H1 (cell line): Measurements from ENCODE around the gene RPE. TPM values are rescaled to one million over a fixed set of nuclear protein-coding genes. Genes with fewer than 3 reads are reported as not detected.

Source experiments
- CTCF ChIA-PET: fragments of 300-600 bp; sonication (Branson Sonifier 250); formaldehyde crosslinking; loops from one replicate; lab custom pipeline; 2021; ENCODE audit not compliant: partially characterized antibody; lab: Charles Lee
- POLR2A ChIA-PET: fragments of 300-600 bp; sonication (Branson Sonifier 250); formaldehyde crosslinking; loops from one replicate; lab custom pipeline; 2021; ENCODE audit warnings: inconsistent platforms; ENCODE audit not compliant: partially characterized antibody; lab: Charles Lee
- DNase-seq, 2 experiments: peaks; one replicate each; pipeline versions ENCODE4 v3.0.0 to v3.0.0-alpha.2; 2010 to 2022; ENCODE audit warnings: low spot score in 2 of 2, low read depth in 1 of 2, mixed read lengths in 1 of 2
- FAIRE-seq: peaks from 2 replicates; lab custom pipeline; 2011; peaks lifted over from hg19 to GRCh38; lab: Jason Lieb, UNC
- H2AFZ ChIP-seq: 2 replicates; pipeline ENCODE4 v1.8.1; 2012; ENCODE audit warnings: low read length, inconsistent platforms
- H2AK5ac ChIP-seq: 2 replicates; pipeline ENCODE4 v1.6.1; 2013; ENCODE audit warnings: low read depth, low read length
- H2BK120ac ChIP-seq: replicated peaks from 2 replicates; pipeline ENCODE3; 2013; ENCODE audit warnings: low read depth, low read length, inconsistent platforms
- H2BK12ac ChIP-seq: 2 replicates; pipeline ENCODE4 v1.6.1; 2013; ENCODE audit warnings: low read depth, low read length
- H2BK15ac ChIP-seq: 2 replicates; pipeline ENCODE4 v1.6.1; 2013; ENCODE audit warnings: low read length
- H2BK20ac ChIP-seq: 2 replicates; pipeline ENCODE4 v1.6.1; 2013; ENCODE audit warnings: low read length
- H2BK5ac ChIP-seq: 2 replicates; pipeline ENCODE4 v1.6.1; 2013; ENCODE audit warnings: low read depth, low read length
- H3K14ac ChIP-seq: 2 replicates; pipeline ENCODE4 v1.6.1; 2013; ENCODE audit warnings: inconsistent platforms; ENCODE audit not compliant: insufficient read length
- H3K18ac ChIP-seq: 2 replicates; pipeline ENCODE4 v1.6.1; 2013; ENCODE audit warnings: low read length; ENCODE audit errors: extremely low read depth
- H3K23ac ChIP-seq: 2 replicates; pipeline ENCODE4 v1.6.1; 2013; ENCODE audit warnings: inconsistent platforms; ENCODE audit not compliant: insufficient read length
- H3K23me2 ChIP-seq: 2 replicates; pipeline ENCODE4 v1.6.1; 2013; ENCODE audit warnings: low read depth, low read length
- H3K27ac ChIP-seq: 2 replicates; pipeline ENCODE4 v1.6.1; 2011; ENCODE audit warnings: low read depth, low read length, inconsistent platforms
- H3K27me3 ChIP-seq, 4 experiments: replicated peaks in 1 of 4; 1 replicate in 1 of 4; 2 replicates in 3 of 4; pipeline versions ENCODE4 v1.6.1 to v1.8.1; 2011 to 2013; ENCODE audit warnings: low read length in 3 of 4, mild to moderate bottlenecking in 3 of 4, inconsistent platforms in 2 of 4, mixed read lengths in 2 of 4, moderate library complexity in 1 of 4; ENCODE audit not compliant: control insufficient read depth in 3 of 4, insufficient read depth in 3 of 4; ENCODE audit errors: extremely low read depth in 1 of 4
- H3K36me3 ChIP-seq, 4 experiments: 2 replicates each; pipeline versions ENCODE4 v1.6.1 to v1.8.1; 2011 to 2013; ENCODE audit warnings: mild to moderate bottlenecking in 4 of 4, low read length in 3 of 4, moderate library complexity in 2 of 4, control low read depth in 1 of 4, inconsistent platforms in 1 of 4; ENCODE audit not compliant: insufficient read depth in 4 of 4, control insufficient read depth in 2 of 4
- H3K4ac ChIP-seq: replicated peaks from 2 replicates; pipeline ENCODE3; 2013; ENCODE audit warnings: low read length, low read depth, mixed read lengths, inconsistent platforms; ENCODE audit not compliant: insufficient read length
- H3K4me1 ChIP-seq, 4 experiments: replicated peaks in 1 of 4; 1 replicate in 1 of 4; 2 replicates in 3 of 4; pipeline versions ENCODE4 v1.6.1 to v1.8.1; 2011 to 2013; ENCODE audit warnings: low read length in 3 of 4, inconsistent platforms in 2 of 4, mixed read lengths in 1 of 4; ENCODE audit not compliant: insufficient read depth in 4 of 4, control insufficient read depth in 3 of 4
- H3K4me2 ChIP-seq, 2 experiments: 2 replicates each; pipeline versions ENCODE4 v1.6.1 to v1.8.1; 2011 to 2013; ENCODE audit warnings: low read depth in 2 of 2, low read length in 2 of 2, control low read depth in 1 of 2, inconsistent platforms in 1 of 2, mild to moderate bottlenecking in 1 of 2; ENCODE audit not compliant: insufficient read depth in 1 of 2
- H3K4me3 ChIP-seq, 4 experiments: fragments of 200-600, 300-600 bp in 1 of 4; sonication (generic), shearing (Covaris generic), sonication (Bioruptor Twin) in 1 of 4; 2 replicates each; pipeline versions ENCODE4 v1.5.1 to v1.8.1; 2011 to 2016; ENCODE audit warnings: low read length in 4 of 4, low read depth in 3 of 4, control low read depth in 2 of 4, inconsistent platforms in 2 of 4, mild to moderate bottlenecking in 2 of 4, mixed read lengths in 1 of 4, moderate library complexity in 1 of 4; ENCODE audit not compliant: insufficient read depth in 2 of 4; ENCODE audit errors: extremely low read depth in 1 of 4
- H3K56ac ChIP-seq: replicated peaks from 2 replicates; pipeline ENCODE3; 2013; ENCODE audit warnings: low read depth, mild to moderate bottlenecking, mixed read lengths, low read length, inconsistent platforms; ENCODE audit not compliant: insufficient read length
- H3K79me1 ChIP-seq: 2 replicates; pipeline ENCODE4 v1.6.1; 2013; ENCODE audit warnings: low read depth, low read length, control low read depth
- H3K79me2 ChIP-seq, 2 experiments: 2 replicates each; pipeline versions ENCODE4 v1.6.1 to v1.8.1; 2012 to 2013; ENCODE audit warnings: low read length in 2 of 2, mild to moderate bottlenecking in 2 of 2, inconsistent platforms in 1 of 2; ENCODE audit not compliant: insufficient read depth in 2 of 2, control insufficient read depth in 1 of 2
- H3K9ac ChIP-seq, 4 experiments: replicated peaks in 1 of 4; 1 replicate in 1 of 4; 2 replicates in 3 of 4; pipeline versions ENCODE4 v1.6.1 to v1.8.1; 2011 to 2013; ENCODE audit warnings: low read depth in 3 of 4, low read length in 3 of 4, control low read depth in 2 of 4, mild to moderate bottlenecking in 2 of 4, moderate library complexity in 2 of 4, inconsistent platforms in 1 of 4; ENCODE audit errors: extremely low read depth in 1 of 4
- H3K9me3 ChIP-seq, 2 experiments: 2 replicates each; pipeline versions ENCODE4 v1.6.1 to v1.8.1; 2012 to 2013; ENCODE audit warnings: mild to moderate bottlenecking in 2 of 2, moderate library complexity in 2 of 2, control low read depth in 1 of 2, inconsistent platforms in 1 of 2, low read depth in 1 of 2, low read length in 1 of 2, mixed read lengths in 1 of 2; ENCODE audit not compliant: insufficient read depth in 2 of 2
- H4K20me1 ChIP-seq, 2 experiments: replicated peaks in 1 of 2; 2 replicates each; pipeline versions ENCODE3 to v1.8.1; 2011 to 2013; ENCODE audit warnings: inconsistent platforms in 2 of 2, low read length in 2 of 2, mild to moderate bottlenecking in 1 of 2; ENCODE audit not compliant: insufficient read depth in 2 of 2, control insufficient read depth in 1 of 2
- H4K5ac ChIP-seq: 2 replicates; pipeline ENCODE4 v1.6.1; 2013; ENCODE audit warnings: low read length, low read depth, mixed read lengths, inconsistent platforms; ENCODE audit not compliant: insufficient read length
- H4K8ac ChIP-seq: 2 replicates; pipeline ENCODE4 v1.8.0; 2013; ENCODE audit warnings: mild to moderate bottlenecking, moderate library complexity, low read length, inconsistent platforms; ENCODE audit not compliant: insufficient read depth; ENCODE audit errors: extremely low read depth
- H4K91ac ChIP-seq: replicated peaks from 2 replicates; pipeline ENCODE3; 2013; ENCODE audit warnings: low read length, mixed read lengths, inconsistent platforms; ENCODE audit not compliant: insufficient read length
- CEBPB ChIP-seq: IDR thresholded peaks from 2 replicates; pipeline ENCODE4 v1.6.1; 2012; ENCODE audit warnings: low read depth, low read length
- JUND ChIP-seq: IDR thresholded peaks from 2 replicates; pipeline ENCODE4 v1.6.1; 2011; ENCODE audit warnings: mild to moderate bottlenecking, improper control_type of control experiment, low read length
- KDM5A ChIP-seq: fragments of 200-600 bp; IDR thresholded peaks from 2 replicates; pipeline ENCODE4 v1.7.1; 2012; ENCODE audit warnings: mild to moderate bottlenecking, low read length, inconsistent platforms, mixed read lengths
- RXRA ChIP-seq: IDR thresholded peaks from 2 replicates; pipeline ENCODE4 v1.6.1; 2011; ENCODE audit warnings: low read depth, mild to moderate bottlenecking, low read length, moderate library complexity; ENCODE audit not compliant: insufficient read depth
- WGBS, 2 experiments: shearing (Covaris generic) in 1 of 2; methylation state at CpG; one replicate each; pipeline versions ENCODE4 v1.1.6 to v1.1.7; 2013 to 2015; ENCODE audit warnings: low lambda C conversion rate in 2 of 2, mixed read lengths in 2 of 2, inconsistent platforms in 1 of 2, low coverage in 1 of 2, missing lambda C conversion rate in 1 of 2; ENCODE audit not compliant: insufficient replicate concordance in 2 of 2, insufficient coverage in 1 of 2, insufficient read length in 1 of 2; ENCODE audit errors: extremely low coverage in 1 of 2, missing lambda C conversion rate in 1 of 2; 5-methylcytosine and 5-hydroxymethylcytosine counted together
- polyA plus RNA-seq, 7 experiments: library from polyadenylated mRNA; depleted of rRNA in 3 of 7; stranded (reverse) in 5 of 7; unstranded in 2 of 7; fragments of >200 nt in 5 of 7; fragments of 200-250 nt in 2 of 7; gene quantifications; 1 replicate in 5 of 7; 2 replicates in 1 of 7; 4 replicates in 1 of 7; pipeline versions ENCODE4 v1.2.1 to v1.2.3, GENCODE V29; 2011 to 2013; ENCODE audit warnings: missing spikeins in 2 of 7, mixed read lengths in 2 of 7
- total RNA-seq: library from RNA; stranded (reverse); fragmentation: NEBNext Ultra II Directional; extraction: Animal tissue kit (Norgen Biotek cat#: 25700); gene quantifications from 2 replicates; pipeline ENCODE4 v1.2.1, GENCODE V29; 2021

The RPE gene
- total and polyA plus RNA-seq, 2 of the 8 experiments (the other 6 are each of a cell fraction or from before 2014, with no cell fraction given), result 77.8 to 102 TPM

GRCh38 chr2:209998596-209998995 lies 3.8 kb upstream of the RPE start:
- Histone ChIP-seq H3K4me1 (no peaks in the 10 kb centered on the region; a peak in 2 of 7 replicates), H2AFZ (no peak overlapping the region), H3K23ac (no peak overlapping the region)

More at GRCh38 chr2:209998596-209998995, 3.8 kb upstream of the RPE start:
- no peaks in the 10 kb centered on the region for H3K27me3 ChIP-seq
- peaks cover 9 to 11% of the 10 kb centered on the region in 2 experiments for H3K79me2 ChIP-seq
- H4K91ac ChIP-seq, result no peak overlapping the region
- no peak overlapping the region for H2BK20ac ChIP-seq
- H3K4me2 ChIP-seq, result no peak overlapping the region
- DNase-seq (no peak), FAIRE-seq (no peak)
- no peak overlapping the region for H3K18ac ChIP-seq
- no peak overlapping the region for H3K14ac ChIP-seq
- H4K8ac ChIP-seq, result no peak overlapping the region
- 87% methylated on average over 1 of the region's 1 CpG; no CpG with 5 or more reads in 1 of the 2 experiments for WGBS, 2 experiments
- H3K36me3 ChIP-seq, result no peaks in the 10 kb centered on the region
- POLR2A ChIA-PET, result no interaction called here
- H2BK12ac ChIP-seq, result no peak overlapping the region
- H3K23me2 ChIP-seq, result peaks cover 7% of the 10 kb centered on the region; the same call in 1 of the 2 replicates
- CTCF ChIA-PET, result interaction anchor here (0.7 to 1.3 kb wide), 4 partner anchors 16 to 576 kb away, joined by 3 to 4 read pairs (median 4); no protein-coding TSS in a partner anchor
- H3K4me3 ChIP-seq, result no peak overlapping the region
- no peaks in the 10 kb centered on the region for H3K9me3 ChIP-seq
- no peak for TF ChIP-seq RXRA
- TF ChIP-seq KDM5A, result no peak
- no peak for TF ChIP-seq CEBPB
- no peak for TF ChIP-seq JUND
- H3K79me1 ChIP-seq, result peaks cover 2% of the 10 kb centered on the region; the same call in 1 of the 2 replicates
- H2BK5ac ChIP-seq, result no peak overlapping the region
- H3K9ac ChIP-seq, result no peak overlapping the region
- H3K4ac ChIP-seq, result no peak overlapping the region
- no peak overlapping the region for H2BK15ac ChIP-seq
- no peak overlapping the region for H2BK120ac ChIP-seq
- peaks cover 0 to 5% of the 10 kb centered on the region in 2 experiments for H4K20me1 ChIP-seq
- H2AK5ac ChIP-seq, result no peak overlapping the region
- no peak overlapping the region for H4K5ac ChIP-seq
- no peak overlapping the region for H3K56ac ChIP-seq
- H3K27ac ChIP-seq, result no peak overlapping the region
